GM12872 (cell line): ENCODE data around the gene PGK2.

Experiments used
- TF ChIP-seq, protein P1 (sequence below): IDR thresholded peaks from 3 replicates; pipeline ENCODE4 v1.5.1; 2011; ENCODE audit warnings: low read depth, mild to moderate bottlenecking, low read length, moderate library complexity; ENCODE audit not compliant: insufficient read depth

The PGK2 gene

DNA sequence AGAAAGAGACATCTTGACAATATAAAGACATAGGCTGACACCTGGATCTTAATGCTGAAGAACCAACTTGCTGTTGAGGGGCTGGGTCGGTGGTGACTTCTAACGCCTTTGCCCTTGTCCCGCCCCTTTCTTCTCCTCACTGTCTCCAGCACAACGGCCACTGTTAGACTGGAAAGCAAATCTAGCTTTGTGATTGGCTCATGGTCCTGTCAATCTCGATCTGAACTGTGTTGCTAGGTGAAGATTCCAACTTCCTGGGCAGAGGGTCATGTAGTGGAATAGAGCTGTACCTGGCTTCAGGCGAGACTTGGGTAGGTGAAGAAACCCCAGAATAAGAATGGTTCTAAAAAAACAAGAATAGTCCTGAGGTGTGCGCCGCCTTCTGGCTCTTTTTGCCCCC, at the start of gene PGK2:
Gene PGK2 (minus strand): TSS at position 110 of the 400 bp plus-strand sequence. CDS start 98 bp downstream, at position 12.
- TF ChIP-seq, protein P1, sequence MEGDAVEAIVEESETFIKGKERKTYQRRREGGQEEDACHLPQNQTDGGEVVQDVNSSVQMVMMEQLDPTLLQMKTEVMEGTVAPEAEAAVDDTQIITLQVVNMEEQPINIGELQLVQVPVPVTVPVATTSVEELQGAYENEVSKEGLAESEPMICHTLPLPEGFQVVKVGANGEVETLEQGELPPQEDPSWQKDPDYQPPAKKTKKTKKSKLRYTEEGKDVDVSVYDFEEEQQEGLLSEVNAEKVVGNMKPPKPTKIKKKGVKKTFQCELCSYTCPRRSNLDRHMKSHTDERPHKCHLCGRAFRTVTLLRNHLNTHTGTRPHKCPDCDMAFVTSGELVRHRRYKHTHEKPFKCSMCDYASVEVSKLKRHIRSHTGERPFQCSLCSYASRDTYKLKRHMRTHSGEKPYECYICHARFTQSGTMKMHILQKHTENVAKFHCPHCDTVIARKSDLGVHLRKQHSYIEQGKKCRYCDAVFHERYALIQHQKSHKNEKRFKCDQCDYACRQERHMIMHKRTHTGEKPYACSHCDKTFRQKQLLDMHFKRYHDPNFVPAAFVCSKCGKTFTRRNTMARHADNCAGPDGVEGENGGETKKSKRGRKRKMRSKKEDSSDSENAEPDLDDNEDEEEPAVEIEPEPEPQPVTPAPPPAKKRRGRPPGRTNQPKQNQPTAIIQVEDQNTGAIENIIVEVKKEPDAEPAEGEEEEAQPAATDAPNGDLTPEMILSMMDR, result no peak

- TF ChIP-seq, protein P1, result no peak
Observed at GRCh38 chr6:49835140-49835539, 48.1 kb upstream of the PGK2 start.

- TF ChIP-seq, protein P1, result no peak
Observed at GRCh38 chr6:49833386-49833785, 46.3 kb upstream of the PGK2 start.

DNA sequence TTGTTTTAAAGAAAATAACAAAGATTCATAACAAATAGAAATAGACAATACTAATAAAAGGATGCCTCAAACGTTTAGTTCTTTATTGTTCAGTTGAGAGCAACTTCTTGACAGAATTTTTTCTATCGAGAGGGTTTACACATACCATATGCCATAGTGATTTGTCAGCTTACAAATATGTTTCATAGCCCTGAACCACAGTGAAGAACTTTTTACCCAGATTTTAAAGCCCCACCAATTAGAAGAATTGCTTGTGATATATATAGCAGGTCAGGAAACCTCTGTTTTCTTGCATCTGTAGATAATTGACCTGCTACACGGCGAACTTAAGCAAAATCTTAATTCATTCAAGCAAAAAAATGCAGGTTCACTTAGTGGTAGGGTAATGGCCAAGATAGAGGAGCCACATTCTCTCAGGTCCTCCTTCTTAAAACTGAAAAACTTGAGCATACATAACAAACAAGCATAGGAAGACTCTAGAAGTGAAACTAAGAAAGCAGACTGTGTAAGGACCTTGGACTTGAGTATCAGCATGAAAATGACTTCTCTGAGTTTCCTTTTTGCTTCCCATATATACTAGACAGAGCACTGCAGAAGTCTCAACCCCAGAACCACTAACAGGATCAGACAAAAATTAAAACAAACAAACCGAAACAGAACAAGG, 39.8 kb upstream of the PGK2 start:
- TF ChIP-seq, protein P1, result no peak

- TF ChIP-seq, protein P1, result no peak
Observed at GRCh38 chr6:49815166-49815565, 28.1 kb upstream of the PGK2 start.

DNA sequence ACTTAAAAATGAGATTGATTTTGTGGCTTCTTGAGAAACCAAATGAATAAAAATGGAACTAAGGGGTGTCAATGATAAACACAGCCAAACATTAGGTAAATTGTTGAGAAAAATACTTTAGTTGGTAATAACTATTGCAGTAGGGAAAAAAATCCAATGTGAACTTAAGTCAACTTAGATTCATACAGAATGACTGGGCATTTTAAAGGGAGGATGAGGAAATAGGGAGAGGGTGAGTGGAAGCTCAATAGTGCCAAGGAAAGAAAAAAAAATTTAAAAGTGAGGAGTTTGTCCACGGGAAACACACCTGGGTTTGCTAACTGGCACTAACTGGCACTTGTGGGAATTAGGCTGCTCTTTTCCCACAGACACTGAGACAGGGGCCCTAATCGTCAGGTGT, 26.2 kb upstream of the PGK2 start:
- TF ChIP-seq, protein P1, result no peak

DNA sequence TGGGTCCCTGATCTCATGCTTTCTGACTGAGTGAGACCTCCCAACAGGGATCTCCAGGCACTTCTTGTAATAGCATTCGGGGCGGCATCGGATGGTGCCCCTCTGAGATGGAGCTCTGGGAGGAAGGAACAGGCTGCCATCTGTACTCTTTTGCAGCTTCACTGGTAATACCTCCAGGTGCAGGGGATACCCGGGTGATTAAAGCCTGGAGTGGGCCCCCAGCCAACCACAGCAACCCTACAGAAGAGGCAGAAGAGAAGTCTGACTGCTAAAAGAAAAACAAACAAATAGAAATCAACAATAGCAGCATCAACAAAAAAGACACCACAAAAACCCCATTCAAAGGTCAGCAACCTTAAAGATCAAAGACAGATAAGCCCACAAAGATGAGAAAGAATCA, 19.1 kb upstream of the PGK2 start:
- TF ChIP-seq, protein P1, result no peak

DNA sequence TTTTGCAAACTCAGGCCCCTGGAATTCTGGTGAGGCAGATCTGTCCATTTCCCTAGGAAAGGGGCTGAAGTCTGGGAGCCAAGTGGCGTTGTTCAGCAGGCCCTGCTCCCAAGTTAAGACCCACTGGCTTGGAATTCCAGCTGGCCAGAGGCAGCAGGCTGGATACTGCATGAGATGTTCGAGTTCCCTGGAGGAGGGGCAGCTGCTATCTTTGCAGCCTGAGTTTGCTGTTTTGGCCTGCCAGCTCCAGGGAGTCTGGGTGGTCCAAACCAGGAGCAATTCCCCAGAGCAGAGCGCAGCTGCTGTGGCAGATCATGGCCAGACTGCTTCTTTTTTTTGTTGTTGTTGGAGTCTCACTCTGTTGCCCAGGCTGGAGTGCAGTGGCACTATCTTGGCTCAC, 18.2 kb upstream of the PGK2 start:
- TF ChIP-seq, protein P1, result no peak
